Fibroblast of skin of abdomen (primary cell): ENCODE results near the gene GLCCI1.

Experiments
- DNase-seq: peaks from one replicate; pipeline ENCODE4 v3.0.0-alpha.2; 2013

The GLCCI1 gene

GRCh38 chr7:8105449-8106095, 137.0 kb downstream of the GLCCI1 start:
- no peak for DNase-seq

GRCh38 chr7:8109196-8110022, 140.8 kb downstream of the GLCCI1 start:
- peak; percentile 53 for DNase-seq

DNA sequence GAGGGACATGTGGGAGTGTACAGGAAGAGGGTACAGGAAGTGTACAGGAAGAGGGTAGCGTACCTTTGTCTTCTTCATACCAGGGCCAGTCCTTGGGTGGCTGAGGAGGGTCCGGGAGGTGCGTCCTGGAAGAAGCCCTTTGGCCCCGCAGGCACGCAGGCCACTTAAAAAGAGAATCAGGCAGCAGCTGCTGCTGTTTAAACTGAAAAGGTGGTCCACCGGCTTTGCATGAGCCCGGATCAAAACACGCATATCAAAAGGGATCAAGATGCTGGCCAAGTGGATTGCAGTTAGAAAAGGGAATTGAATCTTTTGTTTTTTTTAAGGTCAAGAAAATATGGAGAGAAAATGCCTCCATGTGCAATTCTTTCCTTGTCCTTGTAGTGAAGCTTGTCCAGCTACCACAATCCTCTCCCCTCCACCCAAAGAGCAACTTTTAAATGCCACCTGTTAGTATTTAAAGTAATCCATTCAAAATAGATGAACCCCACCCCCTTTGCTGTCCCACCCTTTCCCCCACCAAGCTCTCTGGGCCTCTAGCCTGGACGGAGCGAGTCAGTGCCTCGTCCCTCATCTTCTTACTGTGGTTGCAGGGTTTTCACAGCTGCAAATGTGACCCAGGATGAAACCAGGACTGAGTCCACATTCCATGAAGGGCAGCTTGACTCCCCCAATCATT, 142.8 kb downstream of the GLCCI1 start:
- no peak for DNase-seq

DNA sequence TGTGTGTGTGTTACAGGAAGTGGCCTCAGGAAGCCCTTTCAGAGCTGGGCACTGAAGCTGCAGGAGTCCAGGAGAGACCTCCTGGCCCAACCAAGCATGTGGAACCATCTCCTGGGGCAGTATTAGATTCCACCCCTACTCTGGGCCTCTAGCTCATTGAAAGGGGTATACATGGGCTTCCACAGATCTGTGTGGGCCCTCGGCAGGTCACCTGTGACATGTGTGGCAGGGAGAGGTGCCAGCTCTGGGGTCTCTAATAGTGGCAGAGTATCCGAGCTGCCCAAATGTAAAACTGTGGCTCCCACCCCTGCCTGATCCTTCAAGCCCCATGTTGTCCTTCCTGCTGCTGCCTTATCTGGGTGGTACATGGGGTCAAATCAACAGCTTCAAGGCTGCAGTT, 144.1 kb downstream of the GLCCI1 start:
- DNase-seq = no peak

GRCh38 chr7:8113184-8113583, 144.6 kb downstream of the GLCCI1 start:
- DNase-seq = no peak

- no peak for DNase-seq
Observed at GRCh38 chr7:8114175-8114574, 145.6 kb downstream of the GLCCI1 start.

GRCh38 chr7:8115547-8116402, 147.2 kb downstream of the GLCCI1 start:
- DNase-seq = no peak

GRCh38 chr7:8117195-8117594, 148.6 kb downstream of the GLCCI1 start:
- DNase-seq = no peak

DNA sequence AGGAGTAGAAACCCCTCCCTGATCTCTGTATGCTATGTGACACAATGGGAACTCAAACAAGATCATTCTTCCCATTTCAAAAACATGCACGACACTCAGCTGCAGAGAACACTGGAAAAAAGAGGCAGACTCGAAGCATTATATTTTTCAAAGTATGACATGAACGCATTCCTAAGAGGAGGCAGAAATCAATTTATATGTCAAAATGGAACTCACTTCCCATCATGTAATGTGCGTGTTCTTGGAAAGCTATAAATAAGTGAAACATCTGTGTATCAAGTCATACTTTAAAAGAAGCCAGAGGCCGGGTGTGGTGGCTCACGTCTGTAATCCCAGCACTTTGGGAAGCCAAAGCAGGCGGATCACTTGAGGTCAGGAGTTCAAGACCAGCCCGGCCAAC, 150.7 kb downstream of the GLCCI1 start:
- DNase-seq = no peak

DNA sequence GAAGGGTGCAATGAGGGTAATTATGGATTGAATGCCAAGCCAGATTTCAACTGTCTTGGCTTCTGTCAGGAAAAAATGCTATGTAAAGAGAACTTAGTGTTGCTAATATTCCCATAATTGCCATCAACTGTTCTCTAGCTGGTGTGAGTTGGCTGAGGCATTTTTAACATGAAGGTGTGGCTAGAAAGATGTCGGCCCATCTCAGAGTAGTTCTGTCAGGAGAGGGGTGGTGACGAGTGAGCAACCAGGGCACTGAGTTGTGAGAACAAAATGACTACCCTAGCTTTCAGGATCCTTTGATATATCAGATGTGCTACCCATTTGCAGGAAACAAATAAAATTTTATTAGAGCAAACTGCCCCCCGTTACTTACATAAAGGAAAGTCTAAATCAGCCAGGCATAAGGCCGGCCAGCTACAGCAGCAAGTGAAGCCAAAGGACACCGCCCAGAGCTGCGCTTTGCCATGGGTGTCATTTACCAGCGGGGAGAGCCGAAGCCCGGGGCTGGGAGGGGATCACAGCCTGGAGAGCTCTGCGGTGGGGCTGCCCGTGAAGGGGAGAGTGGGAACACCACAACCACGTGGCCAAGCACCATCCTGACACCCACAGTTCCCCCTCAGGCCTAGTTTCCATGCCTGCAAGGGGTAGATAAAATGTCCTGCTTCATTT, 151.9 kb downstream of the GLCCI1 start:
- no peak for DNase-seq

GRCh38 chr7:8121243-8121642, 152.6 kb downstream of the GLCCI1 start:
- DNase-seq = no peak

- DNase-seq = no peak
Observed at GRCh38 chr7:8125680-8126444, 157.3 kb downstream of the GLCCI1 start.

DNA sequence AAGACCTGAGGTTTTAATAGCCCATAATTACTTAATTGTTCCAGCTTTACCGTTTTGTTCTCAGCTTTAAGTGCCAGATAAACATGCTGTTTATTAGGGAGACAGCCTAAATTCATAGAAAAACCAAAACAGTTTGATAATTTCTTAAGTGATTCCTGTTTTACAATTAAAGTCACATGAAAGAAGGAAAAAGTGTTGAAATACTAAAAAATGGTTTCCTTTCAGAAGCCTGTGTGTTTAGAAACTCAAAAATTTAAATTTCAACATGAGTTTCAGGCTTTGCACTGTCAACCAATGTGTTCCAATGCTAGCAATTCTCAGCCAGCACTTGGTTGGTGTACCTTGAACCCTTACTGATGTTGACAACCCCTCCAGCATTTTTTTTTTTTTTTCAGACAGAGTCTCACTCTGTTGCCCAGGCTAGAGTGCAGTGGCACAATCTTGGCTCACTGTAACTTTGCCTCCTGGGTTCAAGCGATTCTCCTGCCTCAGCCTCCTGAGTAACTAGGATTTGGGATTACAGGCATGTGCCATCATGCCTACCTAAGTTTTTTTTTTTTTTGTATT, 158.1 kb downstream of the GLCCI1 start:
- no peak for DNase-seq

- DNase-seq = no peak
Observed at GRCh38 chr7:8128449-8129317, 160.1 kb downstream of the GLCCI1 start.

DNA sequence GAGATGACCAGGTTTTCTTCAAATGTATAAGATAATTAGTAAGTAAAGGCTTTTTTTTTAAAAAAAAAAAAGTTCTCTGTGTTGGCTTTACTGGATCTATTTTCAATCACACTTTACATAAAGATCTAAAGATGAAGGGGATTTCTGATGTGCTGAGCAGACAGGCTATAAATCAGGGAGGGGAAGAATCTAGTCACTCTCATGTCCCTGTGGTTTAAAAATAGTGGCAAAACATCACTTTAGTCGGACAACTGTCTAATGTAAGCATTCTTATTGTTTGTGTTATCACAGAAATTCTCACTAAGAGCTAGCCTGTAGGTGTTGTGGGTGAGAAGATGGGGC, 160.7 kb downstream of the GLCCI1 start:
- DNase-seq = no peak

DNA sequence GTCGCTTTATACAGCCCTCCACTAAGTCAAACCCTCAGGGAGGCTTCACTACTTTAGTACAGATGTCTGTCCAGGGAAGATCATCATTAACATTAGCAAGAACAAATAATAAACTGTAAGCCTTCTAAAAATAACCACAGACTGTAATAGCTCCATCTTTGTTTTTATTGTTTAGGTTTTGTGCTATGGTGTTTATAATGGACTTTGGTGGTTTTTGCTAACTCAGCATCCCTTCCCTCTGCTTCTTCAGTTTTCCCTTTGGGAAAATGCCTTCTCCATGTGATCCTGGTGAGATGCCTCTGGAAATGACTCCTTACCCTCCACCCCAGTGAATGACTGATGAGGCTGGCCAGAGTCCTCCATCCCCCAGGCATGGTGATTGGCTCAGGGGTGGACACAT, 162.1 kb downstream of the GLCCI1 start:
- DNase-seq = no peak

GRCh38 chr7:8131694-8132605, 163.4 kb downstream of the GLCCI1 start:
- DNase-seq = no peak

GRCh38 chr7:8133188-8133848, 164.7 kb downstream of the GLCCI1 start:
- no peak for DNase-seq
